ENCODE data around the gene EMILIN1.
A peak's percentile ranks its signal among the peaks of the same experiment; 100 is the strongest.
"Not testable (repeated sequence)": the region's sequence is repeated elsewhere in the genome, so short reads cannot be mapped to it uniquely, and the experiment has no call there.

The EMILIN1 gene

GRCh38 chr2:27072920-27073319 is 5.5 kb upstream of the EMILIN1 start:
- peaks cover 23 to 73% of the 10 kb centered on the region in 2 donors for H3K4me1 ChIP-seq (ENCODE audit: control insufficient read depth in 1 of 2, insufficient read depth in 2 of 2, low read length in 2 of 2)

GRCh38 chr2:27073782-27074181 is 4.6 kb upstream of the EMILIN1 start:
- Histone ChIP-seq H3K36me3 (ENCODE audit: control insufficient read depth in 1 of 2, insufficient read depth in 2 of 2, low read length in 2 of 2) (peaks cover 6 to 8% of the 10 kb centered on the region in 2 donors), H3K27ac (ENCODE audit: low read length) (peak overlapping the region; percentile 28), H3K4me1 (ENCODE audit: control insufficient read depth in 1 of 2, insufficient read depth in 2 of 2, low read length in 2 of 2) (peaks cover 23 to 64% of the 10 kb centered on the region in 2 donors), H3K9me3 (ENCODE audit: control insufficient read depth in 1 of 2, low read length in 2 of 2) (no peaks in the 10 kb centered on the region), H3K27me3 (ENCODE audit: low read depth, low read length) (no peaks in the 10 kb centered on the region), H3K4me3 (ENCODE audit: low read depth in 1 of 2, low read length in 2 of 2) (no peak overlapping the region)

More at GRCh38 chr2:27072920-27073319, 5.5 kb upstream of the EMILIN1 start:
- peak overlapping the region; percentile 88 for H3K27ac ChIP-seq (ENCODE audit: low read length)
- H3K27me3 ChIP-seq (ENCODE audit: low read depth, low read length) = no peaks in the 10 kb centered on the region
- H3K36me3 ChIP-seq (ENCODE audit: control insufficient read depth in 1 of 2, insufficient read depth in 2 of 2, low read length in 2 of 2) = peaks cover 8 to 16% of the 10 kb centered on the region in 2 donors
- no peaks in the 10 kb centered on the region for H3K9me3 ChIP-seq (ENCODE audit: control insufficient read depth in 1 of 2, low read length in 2 of 2)
- H3K4me3 ChIP-seq (ENCODE audit: low read depth in 1 of 2, low read length in 2 of 2) = peak overlapping the region in 1 of 2 donors; percentile 97

GRCh38 chr2:27074738-27075565 is 3.5 kb upstream of the EMILIN1 start:
- Histone ChIP-seq H3K9me3 (ENCODE audit: control insufficient read depth in 1 of 2, low read length in 2 of 2) (no peaks in the 10 kb centered on the region), H3K4me3 (ENCODE audit: low read depth in 1 of 2, low read length in 2 of 2) (no peak overlapping the region), H3K27ac (ENCODE audit: low read length) (no peak overlapping the region), H3K36me3 (ENCODE audit: control insufficient read depth in 1 of 2, insufficient read depth in 2 of 2, low read length in 2 of 2) (no peaks in the 10 kb centered on the region), H3K27me3 (ENCODE audit: low read depth, low read length) (no peaks in the 10 kb centered on the region), H3K4me1 (ENCODE audit: control insufficient read depth in 1 of 2, insufficient read depth in 2 of 2, low read length in 2 of 2) (peaks cover 16 to 53% of the 10 kb centered on the region in 2 donors)

- H3K9me3 ChIP-seq (ENCODE audit: control insufficient read depth in 1 of 2, low read length in 2 of 2); H3K27ac ChIP-seq (ENCODE audit: low read length); H3K36me3 ChIP-seq (ENCODE audit: control insufficient read depth in 1 of 2, insufficient read depth in 2 of 2, low read length in 2 of 2); H3K27me3 ChIP-seq (ENCODE audit: low read depth, low read length); H3K4me3 ChIP-seq (ENCODE audit: low read depth in 1 of 2, low read length in 2 of 2): not testable (repeated sequence)
- peaks cover 11 to 52% of the 10 kb centered on the region in 2 donors for H3K4me1 ChIP-seq (ENCODE audit: control insufficient read depth in 1 of 2, insufficient read depth in 2 of 2, low read length in 2 of 2)
Observed at GRCh38 chr2:27075566-27075871, 2.9 kb upstream of the EMILIN1 start.

GRCh38 chr2:27076323-27076722 is 2.1 kb upstream of the EMILIN1 start:
- Histone ChIP-seq H3K36me3 (ENCODE audit: control insufficient read depth in 1 of 2, insufficient read depth in 2 of 2, low read length in 2 of 2) (no peaks in the 10 kb centered on the region), H3K27me3 (ENCODE audit: low read depth, low read length) (no peaks in the 10 kb centered on the region), H3K4me3 (ENCODE audit: low read depth in 1 of 2, low read length in 2 of 2) (no peak overlapping the region), H3K9me3 (ENCODE audit: control insufficient read depth in 1 of 2, low read length in 2 of 2) (no peaks in the 10 kb centered on the region), H3K27ac (ENCODE audit: low read length) (no peak overlapping the region), H3K4me1 (ENCODE audit: control insufficient read depth in 1 of 2, insufficient read depth in 2 of 2, low read length in 2 of 2) (peaks cover 12 to 57% of the 10 kb centered on the region in 2 donors)

GRCh38 chr2:27077231-27077630 is 1.2 kb upstream of the EMILIN1 start:
- peaks cover 18 to 65% of the 10 kb centered on the region in 2 donors for H3K4me1 ChIP-seq (ENCODE audit: control insufficient read depth in 1 of 2, insufficient read depth in 2 of 2, low read length in 2 of 2)
- no peak overlapping the region for H3K4me3 ChIP-seq (ENCODE audit: low read depth in 1 of 2, low read length in 2 of 2)
- H3K27me3 ChIP-seq (ENCODE audit: low read depth, low read length) = no peaks in the 10 kb centered on the region
- no peaks in the 10 kb centered on the region for H3K9me3 ChIP-seq (ENCODE audit: control insufficient read depth in 1 of 2, low read length in 2 of 2)
- H3K27ac ChIP-seq (ENCODE audit: low read length) = no peak overlapping the region
- peaks cover 0 to 4% of the 10 kb centered on the region in 2 donors for H3K36me3 ChIP-seq (ENCODE audit: control insufficient read depth in 1 of 2, insufficient read depth in 2 of 2, low read length in 2 of 2)

- peaks cover 13 to 65% of the 10 kb centered on the region in 2 donors for H3K4me1 ChIP-seq (ENCODE audit: control insufficient read depth in 1 of 2, insufficient read depth in 2 of 2, low read length in 2 of 2)
- peaks cover 0 to 13% of the 10 kb centered on the region in 2 donors for H3K36me3 ChIP-seq (ENCODE audit: control insufficient read depth in 1 of 2, insufficient read depth in 2 of 2, low read length in 2 of 2)
- peak overlapping the region; percentile 58 for H3K27ac ChIP-seq (ENCODE audit: low read length)
- H3K9me3 ChIP-seq (ENCODE audit: control insufficient read depth in 1 of 2, low read length in 2 of 2) = no peaks in the 10 kb centered on the region
- peak overlapping the region; percentile 72 to 73 for H3K4me3 ChIP-seq (ENCODE audit: low read depth in 1 of 2, low read length in 2 of 2)
- no peaks in the 10 kb centered on the region for H3K27me3 ChIP-seq (ENCODE audit: low read depth, low read length)
Observed at GRCh38 chr2:27079233-27080139, 1.1 kb downstream of the EMILIN1 start.

GRCh38 chr2:27080140-27080469 is 1.7 kb downstream of the EMILIN1 start:
- peaks cover 0 to 13% of the 10 kb centered on the region in 2 donors for H3K36me3 ChIP-seq (ENCODE audit: control insufficient read depth in 1 of 2, insufficient read depth in 2 of 2, low read length in 2 of 2)
- H3K4me3 ChIP-seq (ENCODE audit: low read depth in 1 of 2, low read length in 2 of 2) = peak overlapping the region; percentile 72 to 73
- H3K4me1 ChIP-seq (ENCODE audit: control insufficient read depth in 1 of 2, insufficient read depth in 2 of 2, low read length in 2 of 2) = peaks cover 12 to 65% of the 10 kb centered on the region in 2 donors
- H3K9me3 ChIP-seq (ENCODE audit: control insufficient read depth in 1 of 2, low read length in 2 of 2) = no peaks in the 10 kb centered on the region
- H3K27ac ChIP-seq (ENCODE audit: low read length) = peak overlapping the region; percentile 58
- no peaks in the 10 kb centered on the region for H3K27me3 ChIP-seq (ENCODE audit: low read depth, low read length)

- Histone ChIP-seq H3K4me1 (ENCODE audit: control insufficient read depth in 1 of 2, insufficient read depth in 2 of 2, low read length in 2 of 2) (peaks cover 15 to 65% of the 10 kb centered on the region in 2 donors), H3K27me3 (ENCODE audit: low read depth, low read length) (no peaks in the 10 kb centered on the region), H3K4me3 (ENCODE audit: low read depth in 1 of 2, low read length in 2 of 2) (peak overlapping the region; percentile 72 to 73), H3K36me3 (ENCODE audit: control insufficient read depth in 1 of 2, insufficient read depth in 2 of 2, low read length in 2 of 2) (peaks cover 0 to 13% of the 10 kb centered on the region in 2 donors), H3K27ac (ENCODE audit: low read length) (peak overlapping the region; percentile 58), H3K9me3 (ENCODE audit: control insufficient read depth in 1 of 2, low read length in 2 of 2) (no peaks in the 10 kb centered on the region)
Observed at GRCh38 chr2:27080603-27080936, 2.2 kb downstream of the EMILIN1 start.

GRCh38 chr2:27081984-27082772 is 3.8 kb downstream of the EMILIN1 start:
- H3K27ac ChIP-seq (ENCODE audit: low read length) = peak overlapping the region; percentile 78
- H3K4me1 ChIP-seq (ENCODE audit: control insufficient read depth in 1 of 2, insufficient read depth in 2 of 2, low read length in 2 of 2) = peaks cover 15 to 63% of the 10 kb centered on the region in 2 donors
- H3K4me3 ChIP-seq (ENCODE audit: low read depth in 1 of 2, low read length in 2 of 2) = peak overlapping the region; percentile 72 to 73

More at GRCh38 chr2:27081984-27082772, 3.8 kb downstream of the EMILIN1 start:
- H3K9me3 ChIP-seq (ENCODE audit: control insufficient read depth in 1 of 2, low read length in 2 of 2) = no peaks in the 10 kb centered on the region
- peaks cover 0 to 13% of the 10 kb centered on the region in 2 donors for H3K36me3 ChIP-seq (ENCODE audit: control insufficient read depth in 1 of 2, insufficient read depth in 2 of 2, low read length in 2 of 2)
- H3K27me3 ChIP-seq (ENCODE audit: low read depth, low read length) = no peaks in the 10 kb centered on the region

Measured in muscle layer of duodenum (tissue), 2 donors.